B cell (primary cell): ENCODE data around the gene TRIM43.
"Not testable (repeated sequence)": the region's sequence is repeated elsewhere in the genome, so short reads cannot be mapped to it uniquely, and the experiment has no call there.

Source experiments
- EZH2 ChIP-seq: IDR thresholded peaks from 2 replicates; pipeline ENCODE4 v1.6.1; 2012; ENCODE audit warnings: borderline replicate concordance, low read depth, mild to moderate bottlenecking, moderate library complexity, low read length; ENCODE audit not compliant: insufficient read depth, poor library complexity, severe bottlenecking
- TF ChIP-seq, protein P1 (sequence below): fragments of 200-600 bp; IDR thresholded peaks from one replicate; pipeline ENCODE4 v1.8.0; 2022; ENCODE audit warnings: antibody characterized with exemption, mild to moderate bottlenecking

DNA sequence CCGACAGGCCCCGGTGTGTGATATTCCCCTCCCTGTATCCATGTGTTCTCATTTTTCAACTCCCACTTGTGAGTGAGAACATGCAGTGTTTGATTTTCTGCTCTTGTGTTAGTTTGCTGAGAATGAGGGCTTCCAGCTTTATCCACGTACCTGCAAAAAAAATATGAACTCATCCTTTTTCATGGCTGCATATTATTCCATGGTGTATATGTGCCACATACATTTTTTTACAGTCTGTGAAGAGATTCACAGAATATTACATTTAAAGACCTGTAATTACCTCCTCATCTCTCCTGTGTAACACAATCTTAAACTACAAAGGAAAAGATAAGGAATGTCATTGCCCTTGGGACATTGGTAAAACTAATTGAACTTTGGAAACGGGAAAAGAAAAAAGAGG, 8.3 kb upstream of the TRIM43 start:
- TF ChIP-seq EZH2 = not testable (repeated sequence)
- TF ChIP-seq, protein P1, sequence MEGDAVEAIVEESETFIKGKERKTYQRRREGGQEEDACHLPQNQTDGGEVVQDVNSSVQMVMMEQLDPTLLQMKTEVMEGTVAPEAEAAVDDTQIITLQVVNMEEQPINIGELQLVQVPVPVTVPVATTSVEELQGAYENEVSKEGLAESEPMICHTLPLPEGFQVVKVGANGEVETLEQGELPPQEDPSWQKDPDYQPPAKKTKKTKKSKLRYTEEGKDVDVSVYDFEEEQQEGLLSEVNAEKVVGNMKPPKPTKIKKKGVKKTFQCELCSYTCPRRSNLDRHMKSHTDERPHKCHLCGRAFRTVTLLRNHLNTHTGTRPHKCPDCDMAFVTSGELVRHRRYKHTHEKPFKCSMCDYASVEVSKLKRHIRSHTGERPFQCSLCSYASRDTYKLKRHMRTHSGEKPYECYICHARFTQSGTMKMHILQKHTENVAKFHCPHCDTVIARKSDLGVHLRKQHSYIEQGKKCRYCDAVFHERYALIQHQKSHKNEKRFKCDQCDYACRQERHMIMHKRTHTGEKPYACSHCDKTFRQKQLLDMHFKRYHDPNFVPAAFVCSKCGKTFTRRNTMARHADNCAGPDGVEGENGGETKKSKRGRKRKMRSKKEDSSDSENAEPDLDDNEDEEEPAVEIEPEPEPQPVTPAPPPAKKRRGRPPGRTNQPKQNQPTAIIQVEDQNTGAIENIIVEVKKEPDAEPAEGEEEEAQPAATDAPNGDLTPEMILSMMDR = not testable (repeated sequence)
